ENCODE measurements around the gene PCOLCE2.

- no peak for TF ChIP-seq CTCF (optimal IDR thresholded peaks at IDR 0.05 in 1 of 3, IDR thresholded peaks at IDR 0.05 in 1 of 3, conservative IDR thresholded peaks at IDR 0.05 in 1 of 3; ENCODE audit: extremely low read depth in 1 of 3, insufficient read depth in 2 of 3, low read length in 3 of 3)
- TF ChIP-seq EZH2 (IDR thresholded peaks at IDR 0.05; ENCODE audit: low read length): no peak
Measured at GRCh38 chr3:142785996-142786395, 102.9 kb downstream of the PCOLCE2 start.
